Colonic mucosa (tissue), 4 donors: ENCODE results near the gene PAPPA. TPM values are rescaled to one million over a fixed set of nuclear protein-coding genes. Genes with fewer than 3 reads are reported as not detected.

ENCODE experiments used
- DNase-seq: peaks from one replicate; pipeline ENCODE4 v3.0.0-alpha.2; 2020
- H3K27ac ChIP-seq: fragments of 200-600 bp; one replicate; pipeline ENCODE4 v1.8.0; 2021
- H3K27me3 ChIP-seq: fragments of 200-600 bp; one replicate; pipeline ENCODE4 v1.8.0; 2021
- H3K36me3 ChIP-seq: fragments of 200-600 bp; one replicate; pipeline ENCODE4 v1.8.0; 2021
- H3K4me1 ChIP-seq: fragments of 200-600 bp; one replicate; pipeline ENCODE4 v1.8.0; 2021; ENCODE audit warnings: mild to moderate bottlenecking
- H3K4me3 ChIP-seq: fragments of 200-600 bp; one replicate; pipeline ENCODE4 v1.8.0; 2021
- H3K9ac ChIP-seq, 2 donors: one replicate each; pipeline ENCODE4 v1.7.0; 2013; ENCODE audit warnings: control low read depth in 2 of 2, low read depth in 2 of 2, low read length in 2 of 2
- H3K9me3 ChIP-seq: fragments of 200-600 bp; one replicate; pipeline ENCODE4 v1.8.0; 2021
- intact Hi-C: fragments of 100-400 bp; cut with DNase I; formaldehyde crosslinking; loops from one replicate; pipeline ENCODE4 v1.14.1; 2022
- total RNA-seq, 2 donors: library from RNA; stranded (reverse); fragmentation: NEBNext Ultra II Directional in 1 of 2; extraction: Animal tissue kit (Norgen Biotek cat#: 25700) in 1 of 2; gene quantifications; one replicate each; pipeline ENCODE4 v1.2.1, GENCODE V29; 2021
- TF ChIP-seq, protein P1 (sequence below): fragments of 200-600 bp; IDR thresholded peaks from one replicate; pipeline ENCODE4 v1.8.0; 2022; ENCODE audit warnings: antibody characterized with exemption, mild to moderate bottlenecking
- donor health status: healthy.
- donor health status: DM: no; HTN: no; CAD: no.
- donor health status: DM: no; HTN: no; CAD: no.

Gene PAPPA
- total RNA-seq, 2 donors from 2014 or later, result 0.99 to 1.2 TPM

DNA sequence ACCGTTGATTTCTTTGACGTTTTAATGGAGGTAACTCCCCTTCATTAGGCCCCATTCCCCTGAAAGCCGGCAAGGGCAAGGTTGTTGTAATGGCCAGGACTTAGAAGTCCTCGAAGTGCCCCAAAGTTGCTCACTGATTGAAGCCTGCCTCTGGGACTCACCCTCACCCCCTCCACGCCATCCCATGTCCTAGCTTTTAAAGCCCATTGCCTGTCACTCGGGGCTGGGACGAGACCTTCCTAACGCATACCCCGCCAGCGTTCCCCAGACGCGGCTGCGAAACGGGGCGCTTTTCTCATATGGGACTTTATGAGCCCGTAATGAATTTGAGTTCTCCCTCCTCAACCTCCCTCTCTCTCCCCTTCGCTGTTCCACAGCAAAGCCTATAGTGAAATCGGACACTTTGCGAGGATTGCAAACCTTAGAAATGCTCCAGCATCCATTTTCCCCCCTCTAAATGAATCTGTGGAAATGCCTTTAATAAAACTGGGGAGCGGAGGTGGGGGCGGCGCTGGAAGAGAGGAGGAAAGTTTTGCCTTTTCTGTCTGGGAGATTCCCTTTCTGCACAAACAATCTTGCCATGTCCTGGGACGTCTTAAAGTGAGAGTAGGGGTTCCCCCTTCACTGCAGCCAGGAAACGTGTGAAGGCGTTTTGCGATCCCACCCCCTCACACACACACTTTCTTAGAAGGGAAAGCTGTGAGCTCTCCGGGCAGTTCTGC, 1.5 kb downstream of the PAPPA start:
- Histone ChIP-seq H3K9me3 (no peaks in the 10 kb centered on the region), H3K27me3 (peaks cover 30% of the 10 kb centered on the region), H3K4me1 (no peaks in the 10 kb centered on the region), H3K9ac (peak overlapping the region; percentile 61 to 72), H3K36me3 (no peaks in the 10 kb centered on the region), H3K27ac (peak overlapping the region; percentile 60), H3K4me3 (peak overlapping the region; percentile 30)
- intact Hi-C loops, result loop anchor here (5.0 kb wide), 2 partner anchors 417 to 492 kb away; no protein-coding TSS in a partner anchor
- TF ChIP-seq, protein P1, sequence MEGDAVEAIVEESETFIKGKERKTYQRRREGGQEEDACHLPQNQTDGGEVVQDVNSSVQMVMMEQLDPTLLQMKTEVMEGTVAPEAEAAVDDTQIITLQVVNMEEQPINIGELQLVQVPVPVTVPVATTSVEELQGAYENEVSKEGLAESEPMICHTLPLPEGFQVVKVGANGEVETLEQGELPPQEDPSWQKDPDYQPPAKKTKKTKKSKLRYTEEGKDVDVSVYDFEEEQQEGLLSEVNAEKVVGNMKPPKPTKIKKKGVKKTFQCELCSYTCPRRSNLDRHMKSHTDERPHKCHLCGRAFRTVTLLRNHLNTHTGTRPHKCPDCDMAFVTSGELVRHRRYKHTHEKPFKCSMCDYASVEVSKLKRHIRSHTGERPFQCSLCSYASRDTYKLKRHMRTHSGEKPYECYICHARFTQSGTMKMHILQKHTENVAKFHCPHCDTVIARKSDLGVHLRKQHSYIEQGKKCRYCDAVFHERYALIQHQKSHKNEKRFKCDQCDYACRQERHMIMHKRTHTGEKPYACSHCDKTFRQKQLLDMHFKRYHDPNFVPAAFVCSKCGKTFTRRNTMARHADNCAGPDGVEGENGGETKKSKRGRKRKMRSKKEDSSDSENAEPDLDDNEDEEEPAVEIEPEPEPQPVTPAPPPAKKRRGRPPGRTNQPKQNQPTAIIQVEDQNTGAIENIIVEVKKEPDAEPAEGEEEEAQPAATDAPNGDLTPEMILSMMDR, result no peak
- DNase-seq, result no peak

DNA sequence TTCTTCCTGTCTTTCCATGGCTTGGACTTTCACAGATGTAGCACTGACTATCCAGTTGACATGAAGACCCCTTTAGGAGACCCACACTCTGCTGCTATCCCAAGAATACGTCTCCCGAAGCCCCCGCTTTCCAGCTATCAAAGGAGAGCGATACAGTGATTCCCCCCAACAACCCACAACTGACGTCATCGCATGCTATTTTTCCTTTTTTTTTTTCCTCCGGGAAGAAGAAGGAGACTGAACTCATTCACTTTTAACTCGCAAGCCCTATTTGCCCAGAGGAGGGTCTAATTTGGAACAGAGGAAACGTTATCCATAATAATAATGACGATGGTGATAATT, 2.1 kb downstream of the PAPPA start:
- TF ChIP-seq, protein P1, result no peak
- intact Hi-C loops, result no loop called here
- H3K9me3 ChIP-seq, result no peaks in the 10 kb centered on the region
- no peaks in the 10 kb centered on the region for H3K36me3 ChIP-seq
- no peak overlapping the region for H3K4me3 ChIP-seq
- H3K9ac ChIP-seq, result peak overlapping the region; percentile 61 to 72
- no peaks in the 10 kb centered on the region for H3K4me1 ChIP-seq
- H3K27ac ChIP-seq, result peak overlapping the region; percentile 60
- DNase-seq, result no peak
- H3K27me3 ChIP-seq, result peaks cover 30% of the 10 kb centered on the region

DNA sequence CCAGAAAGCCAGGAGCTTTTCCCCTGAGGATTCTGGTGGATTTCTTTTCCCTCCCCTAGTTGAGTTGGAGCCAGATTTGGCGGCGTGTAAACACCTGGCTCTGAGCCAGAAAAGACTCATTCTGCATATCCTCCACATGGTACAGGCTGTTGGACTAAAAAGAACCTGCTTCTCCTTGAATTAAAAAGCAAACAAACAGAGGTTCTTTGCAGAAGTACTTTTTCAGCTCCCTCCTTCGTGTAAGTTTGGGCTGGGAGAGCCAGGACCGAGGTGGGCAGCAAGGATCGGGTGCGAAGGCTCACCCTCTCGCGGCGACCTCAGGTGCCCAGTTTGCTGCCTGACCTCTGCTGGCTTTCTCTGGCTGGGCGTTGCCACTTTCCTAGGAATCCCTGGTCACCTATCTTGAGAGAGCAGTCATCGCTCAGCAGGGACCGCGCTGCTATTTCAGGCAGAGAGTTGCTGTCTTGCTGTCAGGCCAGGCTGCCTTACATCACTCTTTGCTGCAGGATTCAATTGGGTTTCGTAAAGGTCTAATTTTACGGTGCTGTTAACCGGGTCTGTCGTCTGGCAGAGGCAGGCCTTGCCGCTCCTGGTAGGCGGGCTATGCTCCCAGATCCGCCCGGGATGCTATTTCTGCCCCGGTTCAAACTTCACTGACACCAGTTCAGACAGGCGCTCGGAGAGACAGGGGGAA, 3.2 kb downstream of the PAPPA start:
- DNase-seq, result peak; percentile 43
- intact Hi-C loops, result no loop called here
- Histone ChIP-seq H3K4me1 (no peaks in the 10 kb centered on the region), H3K9ac (peak overlapping the region in 1 of 2 donors; percentile 40), H3K27ac (peak overlapping the region; percentile 53), H3K36me3 (no peaks in the 10 kb centered on the region), H3K27me3 (peaks cover 30% of the 10 kb centered on the region), H3K4me3 (no peak overlapping the region), H3K9me3 (no peaks in the 10 kb centered on the region)
- TF ChIP-seq, protein P1, result no peak

DNA sequence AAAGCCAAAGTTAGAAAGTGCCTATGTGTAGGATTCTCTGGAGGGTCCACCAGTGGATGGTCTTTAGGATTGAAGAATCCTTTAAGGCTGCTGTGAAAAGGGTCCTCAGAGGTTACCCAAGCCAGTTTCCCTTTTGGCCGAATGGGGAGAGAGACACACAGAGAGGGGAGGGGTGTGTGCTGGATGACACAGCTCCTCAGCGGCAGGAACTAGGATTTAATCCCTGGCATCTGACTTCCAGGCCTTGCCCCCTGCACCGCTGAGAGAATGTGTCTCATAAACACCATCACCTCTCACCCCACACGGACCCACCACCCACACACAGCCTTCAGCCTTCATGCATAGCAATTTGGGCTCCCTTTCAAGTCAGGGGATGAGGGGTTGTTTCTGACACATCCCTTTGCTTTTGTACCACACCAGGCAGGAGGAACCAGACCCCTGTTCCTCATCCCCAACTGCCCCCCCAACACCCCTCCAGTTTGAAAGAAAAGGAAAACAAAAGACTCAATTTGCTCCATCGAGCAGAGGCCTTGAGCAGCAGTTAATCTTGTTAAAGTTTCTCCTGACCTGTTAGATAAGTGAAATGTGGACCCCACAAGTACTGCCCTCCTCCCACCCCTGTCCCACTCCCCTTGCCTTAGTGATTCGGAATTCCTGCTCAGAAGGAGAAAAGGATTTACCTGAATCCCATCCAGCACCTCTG, 4.0 kb downstream of the PAPPA start:
- intact Hi-C loops, result no loop called here
- H3K27ac ChIP-seq, result peak overlapping the region; percentile 53
- H3K4me1 ChIP-seq, result no peaks in the 10 kb centered on the region
- H3K27me3 ChIP-seq, result peaks cover 23% of the 10 kb centered on the region
- no peak for DNase-seq
- H3K9ac ChIP-seq, result peak overlapping the region in 1 of 2 donors; percentile 26
- H3K36me3 ChIP-seq, result no peaks in the 10 kb centered on the region
- H3K9me3 ChIP-seq, result no peaks in the 10 kb centered on the region
- no peak overlapping the region for H3K4me3 ChIP-seq
- TF ChIP-seq, protein P1, result no peak

DNA sequence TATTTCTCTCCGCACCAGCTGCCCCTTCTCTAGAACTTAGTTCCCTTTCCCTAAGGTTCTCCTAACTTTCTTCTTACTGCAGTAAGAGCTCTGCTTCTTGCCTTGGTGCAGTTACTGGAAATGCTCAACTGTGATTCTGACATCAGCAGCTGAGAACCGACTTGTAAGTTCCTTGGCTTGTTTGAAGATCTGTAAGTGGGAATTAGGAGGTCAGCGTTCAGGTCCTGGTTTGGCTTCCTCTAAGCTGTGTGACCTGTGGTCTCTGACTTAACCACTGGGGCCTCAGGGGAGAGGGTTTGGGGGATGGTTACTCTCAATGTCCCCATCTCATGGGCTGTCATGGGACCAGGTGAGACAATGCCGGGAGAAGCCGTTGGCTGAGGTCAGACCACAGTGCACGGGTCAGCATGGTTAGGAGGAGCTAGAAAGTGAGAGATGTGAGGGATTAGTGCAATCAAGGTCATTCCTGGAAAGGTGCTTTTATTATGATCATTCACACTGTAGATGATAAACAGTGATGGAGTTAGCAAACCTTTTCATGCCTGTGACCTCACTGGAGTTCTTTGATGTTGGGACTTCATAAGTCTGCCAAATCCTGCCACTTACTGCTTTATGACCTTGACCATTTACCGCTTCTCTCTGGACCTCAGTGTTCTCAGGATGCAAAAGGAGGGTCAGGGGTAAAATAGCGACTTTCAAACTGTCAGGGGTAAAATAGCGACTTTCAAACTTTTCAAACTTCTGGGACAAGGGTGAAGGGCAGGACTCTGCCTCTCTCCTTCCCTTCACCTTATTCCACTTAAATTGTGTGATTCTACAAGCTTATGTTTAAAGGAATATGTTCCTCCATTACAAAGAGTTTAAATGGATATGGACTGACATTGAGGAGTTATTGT, 7.3 kb downstream of the PAPPA start:
- no peak overlapping the region for H3K4me3 ChIP-seq
- TF ChIP-seq, protein P1, result no peak
- peaks cover 6% of the 10 kb centered on the region for H3K27me3 ChIP-seq
- no peaks in the 10 kb centered on the region for H3K4me1 ChIP-seq
- H3K9ac ChIP-seq, result no peak overlapping the region
- H3K27ac ChIP-seq, result no peak overlapping the region
- DNase-seq, result no peak
- H3K9me3 ChIP-seq, result no peaks in the 10 kb centered on the region
- H3K36me3 ChIP-seq, result no peaks in the 10 kb centered on the region
- intact Hi-C loops, result loop anchor here (10.0 kb wide), 1 partner anchor 324 kb away; no protein-coding TSS in a partner anchor
